Head of caudate nucleus (tissue), 42 donors: ENCODE data around the gene OMP.

Experiments
- DNase-seq, 42 donors: peaks; one replicate each; pipeline versions ENCODE4 v3.0.0 to v3.0.0-alpha.2; 2020 to 2021; ENCODE audit warnings: mixed read lengths in 7 of 42
- intact Hi-C: fragments of 100-400 bp; cut with DNase I; formaldehyde crosslinking; loops from one replicate; pipeline ENCODE4 v1.15.0; 2022

The OMP gene

DNA sequence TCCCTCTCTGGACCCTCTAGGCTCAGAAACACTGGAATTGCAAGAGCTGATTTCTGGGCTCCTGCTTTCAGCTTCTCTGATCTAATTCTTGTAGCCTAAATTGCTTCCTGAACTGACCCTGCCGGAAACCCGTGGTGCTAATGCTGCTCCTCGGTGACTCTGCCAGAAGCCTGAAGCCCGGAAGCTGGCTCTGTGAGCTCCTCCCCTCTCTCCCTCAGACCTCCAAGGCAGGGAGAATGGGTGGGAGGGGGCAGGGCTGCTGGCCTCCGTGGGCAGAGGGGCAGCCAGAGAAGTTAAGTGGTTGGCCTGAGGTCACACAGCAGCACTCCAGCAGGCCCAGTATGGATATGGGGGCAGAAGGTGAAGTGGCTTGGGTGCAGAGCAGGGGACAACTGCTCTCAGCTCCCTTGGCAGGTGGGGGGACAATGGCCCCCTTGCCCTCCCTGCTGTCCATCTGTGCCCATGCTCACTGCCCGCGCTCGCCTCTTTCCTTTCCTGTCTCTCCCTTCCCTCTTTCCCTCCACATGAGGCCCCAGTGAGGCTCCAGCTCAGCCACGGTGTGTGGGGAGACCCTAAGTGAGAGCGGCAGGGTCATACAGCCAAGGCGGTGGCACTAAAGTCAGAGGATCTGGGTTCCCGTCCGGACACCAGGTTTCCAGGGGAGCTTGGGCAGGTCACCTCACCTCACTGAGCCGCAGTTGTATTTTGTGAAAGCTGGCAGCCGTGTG is 19.6 kb upstream of the OMP start:
- DNase-seq: peak in 13 of 42 donors; percentile 2 to 52 (median 18)
- intact Hi-C loops: no loop called here

DNA sequence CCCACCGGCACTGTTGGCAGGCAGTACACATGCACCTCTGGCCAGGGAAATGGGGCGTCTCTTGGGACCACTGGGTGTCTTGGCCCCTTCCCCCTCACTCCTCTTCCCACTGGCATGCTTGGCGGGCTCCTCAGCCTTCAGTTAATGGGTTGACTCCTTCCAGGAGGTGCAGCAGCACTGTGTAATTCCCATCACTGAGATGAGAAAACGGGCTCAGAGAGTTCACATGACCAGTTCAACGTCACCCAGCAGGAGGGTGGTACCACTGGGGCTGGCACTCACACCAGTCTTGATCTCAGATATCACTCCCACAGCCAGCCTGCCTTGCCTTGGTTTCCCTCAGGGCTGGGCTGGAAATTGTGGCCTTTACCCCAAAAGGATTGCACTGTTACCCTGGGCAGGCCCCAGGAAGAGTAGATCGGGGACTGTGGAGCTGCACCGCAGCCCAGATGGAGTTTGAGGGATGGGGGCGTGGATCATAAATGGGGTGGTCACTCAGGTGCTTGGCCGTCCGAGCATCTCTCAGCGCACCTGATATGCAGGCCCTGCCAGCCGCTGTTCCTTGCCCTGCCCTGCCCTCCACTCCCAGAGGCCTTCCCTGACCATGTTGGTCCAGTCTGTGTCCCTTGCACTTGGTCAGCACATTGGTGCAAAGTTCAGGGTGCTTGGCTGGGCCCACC is 18.9 kb upstream of the OMP start:
- peak in 12 of 42 donors; percentile 1 to 23 (median 8) for DNase-seq
- intact Hi-C loops: no loop called here

DNA sequence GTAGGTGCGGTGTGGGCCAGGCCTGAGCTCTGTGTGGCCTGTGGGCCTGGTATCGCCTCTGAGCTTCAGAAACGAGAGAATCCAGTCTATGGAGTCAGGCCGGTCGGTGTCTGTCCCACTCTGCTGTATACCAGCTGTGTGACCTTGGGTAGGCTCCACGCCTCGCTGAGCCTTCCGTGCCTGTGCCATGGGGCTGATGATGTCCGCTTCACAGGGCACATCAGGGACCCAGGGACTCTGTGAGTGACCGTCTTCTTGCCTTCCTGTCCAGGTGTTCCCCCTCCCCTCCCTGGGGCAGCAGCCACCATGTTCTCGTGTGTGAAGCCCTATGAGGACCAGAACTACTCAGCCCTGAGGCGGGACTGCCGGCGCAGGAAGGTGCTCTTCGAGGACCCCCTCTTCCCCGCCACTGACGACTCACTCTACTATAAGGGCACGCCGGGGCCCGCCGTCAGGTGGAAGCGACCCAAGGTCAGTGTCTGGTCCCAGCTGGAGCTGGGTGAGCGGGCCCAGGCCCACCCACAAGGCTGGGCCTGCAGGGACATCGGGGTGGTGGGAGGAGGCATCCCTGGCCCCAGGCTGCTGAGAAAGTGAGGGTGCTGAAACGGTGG is 18.0 kb upstream of the OMP start:
- peak in 10 of 42 donors; percentile 1 to 21 (median 9) for DNase-seq
- intact Hi-C loops: no loop called here

DNA sequence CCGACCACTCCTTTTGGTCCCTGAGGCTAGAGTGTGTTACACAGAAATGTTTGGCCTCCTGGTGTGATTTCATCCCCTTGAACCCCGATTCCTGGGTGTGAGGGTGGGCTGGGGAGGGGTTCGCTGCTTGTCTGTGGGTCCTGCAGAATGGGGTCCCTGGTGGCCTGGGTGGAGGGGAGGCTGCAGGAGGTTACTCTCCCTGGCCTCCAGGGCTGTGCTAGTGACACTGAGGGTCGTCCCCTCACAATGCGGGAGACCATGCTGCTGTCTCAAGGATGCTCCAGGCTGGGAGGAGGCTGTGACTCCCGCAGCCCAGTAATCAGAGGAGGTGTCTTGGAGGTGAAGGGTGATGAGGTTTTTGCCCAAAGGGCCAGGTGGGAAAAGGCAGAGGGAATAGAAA is 17.0 kb upstream of the OMP start:
- peak in 2 of 42 donors; percentile 0 to 1 for DNase-seq
- intact Hi-C loops: no loop called here

DNA sequence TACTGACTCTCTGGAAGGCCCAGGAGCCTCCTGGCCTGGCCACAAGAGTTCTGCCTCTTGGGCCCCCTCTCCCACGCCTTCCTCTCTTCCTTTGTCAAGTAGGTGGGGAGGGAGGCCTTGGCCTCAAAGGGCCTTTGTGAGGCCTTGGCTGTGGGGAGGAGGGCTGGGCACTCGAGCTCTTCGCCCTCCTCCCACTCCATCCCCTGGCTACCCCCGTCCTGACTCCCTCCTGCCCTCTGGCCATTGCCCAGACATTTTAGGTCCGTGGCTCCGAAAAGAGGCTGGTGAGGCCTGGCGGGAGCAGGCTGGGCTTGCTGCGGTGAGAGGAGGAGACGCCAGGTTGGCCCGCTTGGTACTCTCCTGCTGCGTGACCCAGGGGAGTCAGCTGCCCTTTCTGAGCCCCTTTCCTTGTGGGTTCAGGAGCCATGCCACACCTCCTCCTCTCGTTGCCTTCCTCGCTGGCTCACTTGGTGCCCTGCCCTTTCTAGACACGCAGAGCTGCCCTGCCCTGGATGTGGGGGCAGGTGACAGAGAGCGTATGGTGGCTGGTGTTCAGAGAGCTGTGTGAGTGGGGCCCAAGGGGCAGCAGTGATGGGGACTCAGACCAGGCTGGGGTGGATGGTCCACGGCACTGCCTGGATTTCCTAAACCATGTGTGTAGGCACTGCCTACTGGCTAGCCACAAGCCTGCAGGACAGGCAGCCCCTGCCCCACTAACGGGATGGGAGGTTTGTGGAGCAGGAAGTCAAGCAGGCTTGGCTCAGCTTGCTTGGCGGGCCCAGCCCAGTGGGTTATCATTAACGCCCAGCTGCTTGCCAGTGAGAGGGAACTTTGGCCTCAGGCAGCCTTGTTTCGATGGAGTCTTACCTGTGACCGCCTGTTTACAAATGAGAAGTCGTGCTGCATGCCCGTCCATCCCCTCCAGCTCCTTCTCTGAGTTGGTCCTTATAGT is 15.8 kb upstream of the OMP start:
- intact Hi-C loops: no loop called here

DNA sequence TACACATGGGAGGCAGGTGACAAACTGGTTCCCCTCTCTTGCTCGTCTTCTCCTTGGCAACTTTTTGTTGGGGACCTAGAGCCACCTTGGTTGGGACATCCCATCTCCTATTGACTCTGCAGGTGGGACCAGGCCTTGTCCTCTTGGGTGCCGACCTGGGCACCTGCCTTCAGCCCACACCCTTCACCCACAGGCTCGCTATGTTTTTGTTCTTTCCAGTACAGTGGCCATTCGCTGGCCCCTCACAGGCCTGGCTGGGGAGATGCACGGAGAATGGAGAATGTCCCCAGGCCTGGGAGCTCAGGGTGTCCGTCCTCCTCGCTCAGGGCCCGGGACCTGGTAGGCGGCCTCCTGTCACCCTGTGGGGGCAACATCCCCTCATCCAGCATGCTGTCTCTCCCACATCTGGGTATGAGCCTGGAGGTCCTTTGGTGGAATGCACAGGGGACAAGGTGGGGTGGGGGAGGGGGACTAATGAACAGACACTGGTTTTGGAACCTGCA is 14.9 kb upstream of the OMP start:
- intact Hi-C loops: no loop called here
- no peak for DNase-seq

More for the DNA sequence above, 15.8 kb upstream of the OMP start:
- DNase-seq: peak in 5 of 42 donors; percentile 28 to 55 (median 32)

DNA sequence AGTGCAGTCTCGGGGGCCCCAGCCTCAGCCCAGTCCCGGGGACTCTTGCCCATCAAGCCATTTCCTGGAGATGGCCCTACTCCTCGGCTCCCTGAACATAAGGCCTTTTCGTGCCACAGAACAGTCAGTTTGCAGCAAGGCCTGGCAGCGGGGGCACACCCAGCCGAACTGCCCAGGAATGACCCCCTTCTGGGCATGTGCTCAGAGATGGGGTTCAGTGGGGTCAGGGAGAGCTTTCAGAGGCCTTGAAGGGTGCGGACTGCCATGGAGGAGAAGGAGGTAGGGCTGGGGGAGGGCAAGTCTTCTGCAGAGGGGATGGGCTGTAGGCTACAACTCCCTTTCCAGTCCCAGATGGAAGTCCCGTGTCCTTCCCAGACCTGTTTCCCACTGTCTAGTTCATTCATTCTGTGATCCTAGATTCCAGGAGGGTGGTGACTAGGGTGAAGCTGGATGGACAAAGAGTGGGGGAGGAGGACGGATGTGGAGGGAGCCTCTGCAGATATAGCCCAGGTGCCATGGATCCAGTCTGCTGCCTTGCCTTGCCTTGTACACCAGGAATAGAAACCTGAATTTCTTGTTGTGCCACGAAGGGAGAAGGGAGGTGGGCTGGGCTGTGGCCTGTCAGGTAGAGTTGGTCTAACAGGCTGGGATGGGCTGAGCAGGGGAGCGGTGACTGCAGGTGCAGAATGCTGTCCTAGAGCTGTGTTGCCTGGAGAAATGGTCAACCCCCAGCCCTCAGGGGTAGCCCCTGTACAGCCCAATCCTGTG is 14.2 kb upstream of the OMP start:
- intact Hi-C loops: no loop called here
- DNase-seq: no peak

DNA sequence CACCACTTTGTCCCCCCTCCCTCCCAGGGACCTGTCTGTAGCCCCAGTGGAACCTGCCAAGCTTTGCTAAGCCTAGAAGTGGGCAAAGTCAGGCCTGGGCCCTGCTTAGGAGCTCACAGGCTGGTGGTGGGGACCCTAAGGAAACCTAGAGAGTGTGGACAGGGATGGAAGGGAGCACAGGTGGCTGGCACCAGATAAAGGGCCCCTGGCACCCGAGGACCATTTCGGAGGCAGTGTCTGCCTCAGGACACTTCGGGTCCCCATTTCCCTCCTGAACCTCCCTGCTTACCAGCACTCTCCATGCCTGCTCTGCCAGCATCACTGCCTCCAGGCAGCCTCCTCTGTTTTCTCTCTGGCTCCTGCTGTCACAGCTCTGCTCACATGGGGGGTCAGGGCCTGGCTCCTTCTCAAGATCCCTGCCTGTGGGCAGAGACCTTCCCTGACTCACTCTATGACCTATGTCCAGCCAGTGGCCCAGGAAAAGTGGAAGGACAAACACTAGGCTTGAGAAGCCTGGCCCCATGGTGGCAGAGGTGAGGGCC is 13.6 kb upstream of the OMP start:
- DNase-seq: peak in 1 of 42 donors; percentile 0
- intact Hi-C loops: no loop called here

DNA sequence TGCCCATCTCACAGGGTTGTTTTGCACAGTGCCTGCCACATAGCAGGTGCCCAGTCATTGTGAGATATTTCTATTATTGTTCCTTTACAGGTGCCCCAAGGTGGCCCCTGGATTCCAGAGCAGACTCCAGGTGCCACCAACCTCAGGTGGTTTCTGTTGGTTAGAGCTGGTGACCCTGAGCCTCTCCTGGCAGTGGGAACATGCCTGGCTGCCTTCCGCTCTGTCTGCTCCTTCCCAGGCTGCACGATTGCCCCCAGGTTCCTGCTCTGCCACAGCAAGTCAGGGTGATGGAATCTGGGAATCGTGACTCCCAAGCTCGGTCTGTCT is 12.6 kb upstream of the OMP start:
- DNase-seq: no peak
- intact Hi-C loops: loop anchor here (2.0 kb wide), 1 partner anchor 43 kb away; no protein-coding TSS in a partner anchor

DNA sequence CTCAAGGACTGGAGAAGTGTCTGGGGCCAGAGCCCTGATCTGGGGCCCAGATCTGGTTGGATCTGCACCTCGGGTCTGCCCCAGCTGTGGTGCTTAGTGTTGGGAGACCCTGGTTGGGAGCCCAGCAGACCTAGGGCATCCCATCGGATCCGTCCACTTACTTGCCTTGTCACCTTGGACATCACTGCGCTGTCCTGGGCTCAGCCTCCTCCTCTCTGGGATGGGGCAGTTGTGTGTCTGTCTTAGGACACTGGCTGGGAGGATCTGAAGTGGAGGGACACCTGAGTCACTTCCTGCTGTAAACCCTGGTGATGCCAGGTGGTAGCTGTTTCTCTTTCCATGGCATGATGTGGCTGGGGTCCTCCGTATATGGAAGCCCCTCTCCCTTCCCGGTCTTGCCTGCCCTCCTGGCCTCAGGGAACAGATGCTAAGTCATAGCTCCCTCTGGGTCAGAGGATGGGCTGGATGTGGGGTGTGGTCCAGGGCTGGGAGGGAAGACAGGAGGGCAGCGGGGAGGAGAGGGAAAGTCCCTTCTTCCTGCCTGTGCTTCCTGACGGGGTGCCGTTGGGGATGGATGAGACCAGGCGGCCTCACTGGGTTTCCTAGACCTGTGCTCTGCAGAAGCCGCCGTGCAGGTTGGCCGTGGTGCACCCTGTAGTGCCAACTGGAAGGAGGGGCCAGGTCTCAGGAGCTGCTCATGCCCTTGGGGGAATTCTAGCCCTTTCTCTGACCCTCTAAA is 12.1 kb upstream of the OMP start:
- intact Hi-C loops: loop anchor here (2.0 kb wide), 1 partner anchor 44 kb away; no protein-coding TSS in a partner anchor
- DNase-seq: no peak

DNA sequence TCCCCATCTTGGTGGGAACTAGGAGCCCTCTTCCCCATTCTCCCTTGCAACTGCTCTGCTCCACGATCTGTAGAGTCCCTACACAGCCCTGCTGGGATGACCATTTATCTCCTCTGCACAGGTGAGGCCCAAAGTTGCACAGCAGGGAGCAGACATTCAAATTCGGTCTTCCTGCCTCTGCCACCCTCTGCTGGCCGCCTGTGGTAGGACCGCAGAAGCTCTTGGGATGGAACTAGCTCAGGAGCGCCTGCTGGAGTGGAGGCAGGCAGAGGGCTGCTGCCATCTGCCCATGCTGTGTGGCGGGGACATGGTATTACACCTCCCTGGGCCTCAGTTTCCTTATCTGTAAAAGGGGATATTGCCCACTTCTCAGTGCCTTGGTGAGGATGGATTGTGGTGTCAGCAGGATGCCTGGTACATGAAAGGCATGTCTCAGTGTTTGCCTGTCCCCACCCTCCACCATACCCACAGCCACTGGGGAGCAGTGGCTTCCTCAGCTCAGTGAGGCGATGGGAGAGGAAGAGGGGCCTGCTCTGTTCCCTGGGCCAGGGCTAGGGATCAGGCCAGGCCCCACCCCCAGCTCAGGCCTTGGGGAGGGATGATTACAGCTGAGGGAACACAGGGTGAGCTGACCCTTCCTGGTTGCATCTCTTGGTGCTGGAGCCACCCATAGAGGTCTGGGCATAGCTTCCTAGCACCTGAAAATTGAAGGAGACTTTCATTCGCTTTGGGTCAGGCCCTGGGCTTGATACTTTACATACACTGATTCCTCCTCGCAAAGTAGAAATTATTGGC is 11.3 kb upstream of the OMP start:
- intact Hi-C loops: loop anchor here (2.0 kb wide), 1 partner anchor 45 kb away; no protein-coding TSS in a partner anchor
- DNase-seq: peak; percentile 68 to 93 (median 86)

DNA sequence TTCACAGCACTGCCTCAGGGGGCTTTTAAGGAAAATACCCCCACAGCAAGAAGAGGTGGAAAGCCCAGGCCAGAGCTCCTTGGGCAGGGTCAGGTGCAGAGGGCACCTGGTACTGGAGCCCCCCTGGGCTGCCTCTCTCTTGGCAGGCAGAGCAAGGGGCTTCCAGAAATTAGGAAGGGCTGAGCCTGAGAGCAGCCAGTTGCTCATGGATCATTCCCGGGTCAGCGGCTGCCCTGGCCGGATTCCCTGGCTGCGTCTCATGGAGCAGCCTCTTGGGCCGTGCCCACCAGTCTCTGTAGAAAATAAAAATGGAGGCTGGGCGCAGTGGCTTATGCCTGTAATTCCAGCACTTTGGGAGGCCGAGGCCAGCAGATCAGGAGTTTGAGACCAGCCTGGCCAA is 10.3 kb upstream of the OMP start:
- intact Hi-C loops: no loop called here
- peak in 21 of 42 donors; percentile 29 to 72 (median 45) for DNase-seq

DNA sequence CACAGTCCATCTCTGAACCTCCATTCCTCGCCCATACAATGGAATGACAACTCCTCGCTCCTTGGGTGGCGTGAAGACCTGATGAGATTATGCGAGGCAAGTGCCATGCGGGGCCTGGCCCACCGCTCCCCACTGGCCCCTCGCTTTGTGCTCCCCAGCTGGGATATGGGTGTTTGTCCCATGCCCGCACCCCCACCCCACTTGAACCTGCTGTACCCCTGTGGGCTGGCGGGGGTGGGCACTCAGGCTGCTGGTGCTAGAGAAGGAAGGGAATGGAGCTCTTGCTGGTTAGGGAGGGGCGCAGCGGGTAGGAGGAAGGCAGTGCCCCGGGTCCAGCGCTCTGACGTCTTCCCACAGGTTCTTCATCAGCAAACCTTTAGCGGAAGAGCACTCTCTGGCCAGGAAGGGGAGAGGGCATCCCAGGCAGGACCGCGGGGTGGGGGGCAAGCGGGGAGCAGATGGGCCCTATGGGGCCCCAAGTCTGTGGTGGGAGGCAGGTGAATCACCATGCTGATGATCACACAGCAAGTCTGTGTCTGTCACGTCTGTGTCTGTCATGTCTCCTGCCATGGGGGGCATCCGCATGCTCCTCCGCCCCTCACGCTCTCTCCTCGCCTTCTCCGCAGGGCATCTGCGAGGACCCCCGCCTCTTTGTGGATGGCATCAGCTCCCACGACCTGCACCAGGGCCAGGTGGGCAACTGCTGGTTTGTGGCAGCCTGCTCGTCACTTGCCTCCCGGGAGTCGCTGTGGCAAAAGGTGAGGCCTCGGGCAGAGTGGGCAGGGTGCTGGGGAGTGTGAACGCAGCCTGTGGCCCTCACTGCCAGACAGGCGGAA is 9.4 kb upstream of the OMP start:
- intact Hi-C loops: no loop called here
- no peak for DNase-seq

DNA sequence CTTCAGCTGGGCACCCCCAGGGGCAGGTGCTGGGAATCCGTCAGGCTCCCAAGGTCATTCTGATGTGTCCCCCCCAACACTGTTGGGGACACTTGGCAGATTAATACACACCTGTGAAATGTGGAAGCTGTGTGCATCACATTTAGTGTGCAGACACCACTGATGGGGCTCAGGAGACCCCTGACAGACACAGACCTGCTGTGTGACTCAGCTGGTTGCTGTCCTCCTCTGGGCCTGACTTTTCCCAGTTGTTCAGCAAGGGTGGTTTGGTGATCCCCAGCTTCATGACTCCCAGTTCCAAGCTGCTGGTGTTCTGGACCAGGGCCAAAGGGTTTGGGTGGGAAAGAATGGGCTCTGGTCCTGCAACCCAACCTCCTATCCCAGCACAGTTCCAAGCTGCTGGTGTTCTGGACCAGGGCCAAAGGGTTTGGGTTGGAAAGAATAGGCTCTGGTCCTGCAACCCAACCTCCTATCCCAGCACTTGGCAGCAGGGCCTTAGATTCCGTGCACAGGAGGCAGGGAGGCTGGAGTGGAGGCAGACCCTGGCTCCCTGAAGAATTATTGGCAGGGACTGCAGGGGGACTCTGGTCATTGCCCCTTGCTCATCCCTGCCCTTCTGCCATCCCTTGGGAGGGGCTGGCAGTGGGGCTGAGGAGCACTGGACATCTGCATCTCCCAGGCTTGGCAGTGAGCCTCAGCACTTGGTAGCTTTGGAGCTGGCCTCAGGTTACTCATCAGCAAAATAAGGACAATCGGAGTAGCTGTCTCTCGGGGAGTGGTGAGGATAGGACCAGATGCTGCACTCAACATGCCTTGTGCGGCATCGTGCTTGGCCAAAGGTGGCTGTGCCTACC is 8.4 kb upstream of the OMP start:
- no peak for DNase-seq
- intact Hi-C loops: no loop called here
